GM12873 (cell line): ENCODE data around the gene AKR1E2.

Experiments used
- CTCF ChIP-seq: IDR thresholded peaks from 2 replicates; pipeline ENCODE4 v1.5.1; 2012; ENCODE audit warnings: low read depth, mild to moderate bottlenecking, moderate library complexity, low read length, control low read depth; ENCODE audit not compliant: insufficient read depth; ENCODE audit errors: missing control alignments

AKR1E2 gene

DNA sequence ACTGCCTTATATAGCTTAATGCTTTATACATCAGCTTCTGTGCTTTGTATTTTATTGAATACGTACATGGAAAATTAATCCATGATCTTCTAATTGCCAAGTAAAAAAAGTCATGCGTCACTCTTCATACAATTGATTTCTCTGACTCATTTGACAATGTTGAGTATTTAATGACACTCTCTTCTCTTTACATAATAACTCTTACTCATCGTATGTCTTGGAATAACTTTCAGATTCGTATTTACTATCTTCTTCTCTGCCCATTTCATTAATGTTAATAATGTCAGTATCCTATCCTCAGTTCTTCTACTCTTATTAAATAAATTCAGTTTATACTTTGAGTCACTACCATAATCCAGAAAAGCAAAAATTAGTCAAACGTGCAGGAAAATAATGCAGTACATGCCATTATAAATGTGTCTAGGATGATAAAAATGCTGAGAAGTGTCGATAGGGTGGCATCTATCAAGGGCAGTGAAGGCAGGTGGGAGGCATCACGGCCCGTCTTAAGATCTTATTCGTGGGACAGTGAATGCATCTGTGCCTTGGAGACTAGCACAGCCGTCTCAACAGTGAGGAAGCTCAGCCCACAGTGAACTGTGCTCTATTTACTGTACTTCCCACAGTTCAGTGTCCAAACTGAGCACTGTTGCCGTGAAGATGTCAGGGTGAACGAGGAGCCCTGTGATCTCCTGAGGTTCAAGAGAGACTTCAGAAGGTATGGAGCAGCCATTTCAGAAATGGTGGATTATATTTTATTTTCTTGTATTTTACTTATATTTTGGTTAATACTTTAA is 39.8 kb upstream of the AKR1E2 start:
- TF ChIP-seq CTCF: no peak

GRCh38 chr10:4790045-4790444 is 36.0 kb upstream of the AKR1E2 start:
- no peak for TF ChIP-seq CTCF

GRCh38 chr10:4790922-4791321 is 35.1 kb upstream of the AKR1E2 start:
- no peak for TF ChIP-seq CTCF

- TF ChIP-seq CTCF: no peak
Measured at GRCh38 chr10:4792381-4792780, 33.6 kb upstream of the AKR1E2 start.

GRCh38 chr10:4801405-4801804 is 24.6 kb upstream of the AKR1E2 start:
- TF ChIP-seq CTCF: no peak

- no peak for TF ChIP-seq CTCF
Measured at GRCh38 chr10:4802711-4803487, 23.1 kb upstream of the AKR1E2 start.

DNA sequence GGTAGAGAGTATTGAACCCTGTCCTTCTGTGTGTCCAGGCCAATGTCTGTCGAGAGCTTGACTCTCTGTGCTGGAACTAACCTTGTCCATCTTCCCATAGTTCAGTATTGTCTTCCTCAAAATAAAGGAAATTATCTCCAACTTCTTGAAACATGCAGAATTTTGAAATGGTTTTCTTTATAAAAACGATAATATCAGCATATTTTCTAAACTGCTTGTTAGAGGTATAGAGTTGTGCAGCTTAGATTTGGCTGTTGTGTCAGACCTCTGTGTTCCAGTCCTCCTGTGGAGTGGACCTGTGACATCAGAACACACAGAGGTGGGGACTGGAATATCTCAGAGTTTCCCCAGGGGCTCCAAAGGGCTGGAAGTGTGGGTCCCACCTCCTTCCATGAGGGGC is 22.2 kb upstream of the AKR1E2 start:
- TF ChIP-seq CTCF: no peak
